Spleen (tissue), 11 donors: Measurements from ENCODE around the gene OR8D2. TPM values are rescaled to one million over a fixed set of nuclear protein-coding genes. Genes with fewer than 3 reads are reported as not detected.

Source experiments
- DNase-seq: peaks from one replicate; pipeline ENCODE4 v3.0.0-alpha.2; 2020
- H3K27ac ChIP-seq, 8 donors: fragments of 200-600 bp; sonication (generic) in 7 of 8; 1 replicate in 4 of 8; 2 replicates in 4 of 8; pipeline versions ENCODE4 v1.5.0 to v1.8.0; 2016 to 2021; ENCODE audit warnings: inconsistent platforms in 4 of 8, mild to moderate bottlenecking in 4 of 8, moderate library complexity in 1 of 8
- H3K27me3 ChIP-seq, 7 donors: fragments of 200-600 bp; sonication (generic) in 6 of 7; replicated peaks in 1 of 7; 1 replicate in 4 of 7; 2 replicates in 3 of 7; pipeline versions ENCODE4 v1.5.0 to v1.8.0; 2016 to 2021; ENCODE audit warnings: inconsistent platforms in 3 of 7, mild to moderate bottlenecking in 1 of 7
- H3K36me3 ChIP-seq, 6 donors: fragments of 200-600 bp; sonication (generic) in 5 of 6; 1 replicate in 4 of 6; 2 replicates in 2 of 6; pipeline versions ENCODE4 v1.5.0 to v1.8.0; 2016 to 2021; ENCODE audit warnings: inconsistent platforms in 2 of 6
- H3K4me1 ChIP-seq, 6 donors: fragments of 200-600 bp; sonication (generic) in 5 of 6; 1 replicate in 3 of 6; 2 replicates in 3 of 6; pipeline versions ENCODE4 v1.5.0 to v1.8.0; 2016 to 2021; ENCODE audit warnings: inconsistent platforms in 3 of 6
- H3K4me3 ChIP-seq, 8 donors: fragments of 200-600 bp; sonication (generic) in 7 of 8; 1 replicate in 4 of 8; 2 replicates in 4 of 8; pipeline versions ENCODE4 v1.5.0 to v1.8.0; 2016 to 2021; ENCODE audit warnings: inconsistent platforms in 4 of 8, mild to moderate bottlenecking in 4 of 8, moderate library complexity in 2 of 8
- H3K9me3 ChIP-seq, 8 donors: fragments of 200-600 bp; sonication (generic) in 7 of 8; 1 replicate in 4 of 8; 2 replicates in 4 of 8; pipeline versions ENCODE4 v1.5.0 to v1.8.0; 2016 to 2021; ENCODE audit warnings: inconsistent platforms in 4 of 8
- CTCF ChIP-seq, 11 experiments: fragments of 200-600 bp in 7 of 11; fragments of 450-650 bp in 4 of 11; sonication (generic) in 4 of 11; IDR thresholded peaks in 8 of 11; conservative IDR thresholded peaks in 3 of 11; 1 replicate in 7 of 11; 2 replicates in 4 of 11; pipeline versions ENCODE4 v1.4.0 to v1.8.0; 2016 to 2021; ENCODE audit warnings: antibody characterized with exemption in 11 of 11, inconsistent platforms in 4 of 11, mild to moderate bottlenecking in 1 of 11
- POLR2A ChIP-seq, 3 donors: fragments of 450-650 bp; IDR thresholded peaks; one replicate each; pipeline ENCODE4 v1.5.1; 2017; ENCODE audit warnings: antibody characterized with exemption in 3 of 3, mild to moderate bottlenecking in 1 of 3
- POLR2AphosphoS5 ChIP-seq, 3 donors: sonication (generic); formaldehyde crosslinking; IDR thresholded peaks; one replicate each; pipeline ENCODE4 v1.5.1; 2017; ENCODE audit warnings: antibody characterized with exemption in 3 of 3
- WGBS, 5 donors: extraction: QIAGEN DNeasy Blood & Tissue Kit in 3 of 5; methylation state at CpG; one replicate each; pipeline versions ENCODE4 v1.1.5 to v1.1.7; 2013 to 2018; 5-methylcytosine and 5-hydroxymethylcytosine counted together
- intact Hi-C: fragments of 100-400 bp; cut with DNase I; formaldehyde crosslinking; loops from one replicate; pipeline ENCODE4 v1.15.0; 2023; ENCODE audit warnings: low total_unique reads
- polyA plus RNA-seq, 3 donors: library from polyadenylated mRNA; stranded (reverse); fragments of 200-250 nt; gene quantifications; one replicate each; pipeline ENCODE4 v1.2.1, GENCODE V29; 2013
- total RNA-seq, 7 donors: library from RNA; depleted of rRNA in 3 of 7; stranded (reverse); fragments of >200 nt in 3 of 7; fragmentation: NEBNext Ultra II Directional in 4 of 7; extraction: Animal tissue kit (Norgen Biotek cat#: 25700) in 4 of 7; gene quantifications; one replicate each; pipeline versions ENCODE4 v1.1.0 to v1.2.1, GENCODE V29; 2016 to 2021
- donor health status: healthy with polysubstance abuse.
- donor health status: DM: no; HTN: no; CAD: no; lungs with moderate emphysema.
- donor health status: DM: no; HTN: no; CAD: no.
- donor health status: Bipolar disorder and iron deficiency.
- donor health status: healthy.
- donor health status: DM: no; HTN: no; CAD: no.
- donor health status: DM: yes; HTN: yes; CAD: no.

Gene OR8D2
- total and polyA plus RNA-seq, 10 donors: not detected

GRCh38 chr11:124339396-124340141 lies 19.6 kb upstream of the OR8D2 start:
- Histone ChIP-seq H3K4me1 (no peaks in the 10 kb centered on the region), H3K27ac (no peak overlapping the region), H3K4me3 (no peak overlapping the region), H3K36me3 (no peaks in the 10 kb centered on the region), H3K9me3 (no peaks in the 10 kb centered on the region), H3K27me3 (no peaks in the 10 kb centered on the region)
- DNase-seq: no peak
- TF ChIP-seq POLR2AphosphoS5 (IDR thresholded peaks at IDR 0.05) (no peak), POLR2A (IDR thresholded peaks at IDR 0.05) (no peak), CTCF (IDR thresholded peaks at IDR 0.05 in 8 of 11, conservative IDR thresholded peaks at IDR 0.05 in 3 of 11) (no peak)
- 55 to 71% (median 64%) methylated on average over 6 of the region's 6 CpGs for WGBS, 5 donors
- intact Hi-C loops: no loop called here

- no peaks in the 10 kb centered on the region for H3K27me3 ChIP-seq
- H3K4me1 ChIP-seq: peaks cover 0 to 32% (median 7%) of the 10 kb centered on the region in 6 donors
- no peak for DNase-seq
- H3K4me3 ChIP-seq: no peak overlapping the region
- TF ChIP-seq POLR2AphosphoS5 (IDR thresholded peaks at IDR 0.05): no peak
- no peak for TF ChIP-seq POLR2A (IDR thresholded peaks at IDR 0.05)
- no peak for TF ChIP-seq CTCF (IDR thresholded peaks at IDR 0.05 in 8 of 11, conservative IDR thresholded peaks at IDR 0.05 in 3 of 11)
- intact Hi-C loops: no loop called here
- no peaks in the 10 kb centered on the region for H3K9me3 ChIP-seq
- 73 to 87% (median 77%) methylated on average over 3 of the region's 3 CpGs for WGBS, 5 donors
- H3K27ac ChIP-seq: no peak overlapping the region
- H3K36me3 ChIP-seq: no peaks in the 10 kb centered on the region
These were observed 11.9 kb upstream of the OR8D2 start for GRCh38 chr11:124331873-124332272.

GRCh38 chr11:124329787-124330478 lies 9.9 kb upstream of the OR8D2 start:
- Histone ChIP-seq H3K9me3 (no peaks in the 10 kb centered on the region), H3K27me3 (no peaks in the 10 kb centered on the region), H3K36me3 (no peaks in the 10 kb centered on the region), H3K27ac (peak overlapping the region in 4 of 8 donors; percentile 55 to 74 (median 65)), H3K4me1 (peaks cover 0 to 37% (median 7%) of the 10 kb centered on the region in 6 donors), H3K4me3 (no peak overlapping the region)
- TF ChIP-seq POLR2AphosphoS5 (IDR thresholded peaks at IDR 0.05): no peak
- peak in 3 of 11 experiments; percentile 11 to 21 (median 14) for TF ChIP-seq CTCF (IDR thresholded peaks at IDR 0.05 in 8 of 11, conservative IDR thresholded peaks at IDR 0.05 in 3 of 11)
- DNase-seq: no peak
- intact Hi-C loops: no loop called here
- WGBS, 5 donors: 30 to 43% (median 33%) methylated on average over 2 of the region's 2 CpGs

GRCh38 chr11:124327775-124328174 lies 7.8 kb upstream of the OR8D2 start:
- TF ChIP-seq POLR2A (IDR thresholded peaks at IDR 0.05): no peak
- no peak for TF ChIP-seq CTCF (IDR thresholded peaks at IDR 0.05 in 8 of 11, conservative IDR thresholded peaks at IDR 0.05 in 3 of 11)
- TF ChIP-seq POLR2AphosphoS5 (IDR thresholded peaks at IDR 0.05): no peak
- Histone ChIP-seq H3K27ac (peak overlapping the region in 2 of 8 donors; percentile 13 to 74), H3K36me3 (no peaks in the 10 kb centered on the region), H3K4me3 (no peak overlapping the region), H3K27me3 (no peaks in the 10 kb centered on the region), H3K4me1 (peaks cover 0 to 37% (median 7%) of the 10 kb centered on the region in 6 donors), H3K9me3 (no peaks in the 10 kb centered on the region)
- intact Hi-C loops: no loop called here
- no peak for DNase-seq
- 81 to 96% (median 91%) methylated on average over 1 of the region's 1 CpG for WGBS, 5 donors
